ENCODE results near the gene HEXIM1.
A peak's percentile ranks its signal among the peaks of the same experiment; 100 is the strongest.
"Not testable (repeated sequence)": the region's sequence is repeated elsewhere in the genome, so short reads cannot be mapped to it uniquely, and the experiment has no call there.

HEXIM1 gene

DNA sequence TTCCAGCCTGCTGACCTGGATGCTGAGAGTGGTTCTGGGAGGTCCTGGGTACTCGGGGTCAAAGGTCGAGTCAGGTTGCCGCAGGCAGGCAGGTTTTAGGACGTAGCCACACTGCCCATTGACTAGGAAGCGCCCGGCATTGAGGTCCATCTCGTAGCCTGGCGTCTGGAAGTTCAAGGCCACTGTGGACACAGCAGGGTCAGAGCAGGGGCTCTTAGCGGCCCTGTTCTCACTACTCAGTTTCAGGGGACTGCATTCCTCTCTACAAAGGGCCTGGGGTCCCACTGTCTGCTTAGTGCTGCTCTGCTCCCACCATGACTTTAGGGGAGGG lies 34.9 kb upstream of the HEXIM1 start:
- DNase-seq (ENCODE audit: low spot score): no peak

DNA sequence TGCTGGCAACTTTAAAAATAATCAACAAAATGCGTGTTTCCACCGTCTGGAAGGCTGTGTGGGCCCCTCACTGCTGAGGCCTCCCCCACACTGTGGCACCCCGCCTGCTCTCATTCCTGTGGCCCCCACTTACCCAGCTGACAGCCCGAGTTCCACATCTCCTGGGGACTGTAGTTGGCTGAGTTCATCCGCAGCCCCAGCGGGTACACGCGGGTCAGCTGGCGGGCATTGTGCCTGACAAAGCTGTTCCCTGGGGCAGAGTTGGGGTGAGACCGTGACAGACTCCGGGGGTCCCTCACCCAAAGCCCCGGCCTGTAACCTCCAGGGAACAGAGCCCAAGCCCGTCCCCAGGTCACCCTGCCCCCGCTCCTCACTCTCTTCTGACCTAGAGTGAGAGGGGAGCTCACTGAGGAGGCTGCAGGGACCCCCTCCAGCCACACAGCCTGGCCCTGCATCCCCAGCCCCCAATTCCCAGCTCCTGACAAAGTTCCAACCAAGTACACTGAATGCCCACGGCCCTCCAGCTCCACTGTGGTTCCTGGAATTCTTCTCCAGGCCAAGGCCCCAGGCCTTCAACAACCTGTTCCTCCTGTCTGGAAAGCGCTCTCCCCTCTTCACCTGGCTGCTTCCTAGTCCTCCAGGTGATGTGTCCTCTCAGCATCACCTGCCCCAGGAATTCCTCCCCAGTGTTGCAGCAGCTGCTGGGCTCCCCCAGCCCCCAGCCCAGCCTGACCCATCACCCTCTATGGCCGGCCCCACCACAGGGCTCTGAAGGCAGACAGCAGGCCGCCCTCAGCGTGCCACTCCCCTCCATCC lies 34.0 kb upstream of the HEXIM1 start:
- DNase-seq (ENCODE audit: low spot score): no peak

DNA sequence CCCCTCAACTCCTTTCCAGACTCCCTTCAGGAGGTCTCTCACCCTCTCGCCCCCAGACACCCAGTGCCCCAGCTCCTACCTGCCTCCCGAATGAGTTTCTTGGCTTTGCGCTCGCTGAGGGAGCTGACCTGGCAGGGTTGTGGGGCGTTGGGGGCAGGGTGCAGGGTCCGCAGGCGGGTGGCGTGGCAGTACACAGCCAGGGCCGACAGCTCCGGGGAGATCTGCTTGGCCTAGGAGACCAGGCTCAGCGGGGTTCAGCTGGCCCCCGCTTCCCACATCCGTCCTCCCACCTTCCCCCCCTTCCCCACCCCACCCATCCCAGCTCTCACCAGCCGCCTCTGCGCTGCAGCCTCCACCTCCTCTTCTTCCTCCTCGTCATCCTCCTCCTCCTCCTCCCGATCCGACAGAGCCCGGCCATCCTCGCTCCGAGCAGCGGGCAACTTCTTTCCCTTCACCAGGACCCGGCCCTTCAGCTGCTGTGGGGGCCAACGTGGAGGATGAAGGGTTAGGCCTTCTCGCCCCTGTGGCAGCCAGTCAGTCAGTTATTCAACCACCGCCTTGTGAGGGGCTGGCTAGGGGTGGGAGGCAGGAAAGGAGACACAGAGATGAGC lies 33.2 kb upstream of the HEXIM1 start:
- no peak for DNase-seq (ENCODE audit: low spot score)

DNA sequence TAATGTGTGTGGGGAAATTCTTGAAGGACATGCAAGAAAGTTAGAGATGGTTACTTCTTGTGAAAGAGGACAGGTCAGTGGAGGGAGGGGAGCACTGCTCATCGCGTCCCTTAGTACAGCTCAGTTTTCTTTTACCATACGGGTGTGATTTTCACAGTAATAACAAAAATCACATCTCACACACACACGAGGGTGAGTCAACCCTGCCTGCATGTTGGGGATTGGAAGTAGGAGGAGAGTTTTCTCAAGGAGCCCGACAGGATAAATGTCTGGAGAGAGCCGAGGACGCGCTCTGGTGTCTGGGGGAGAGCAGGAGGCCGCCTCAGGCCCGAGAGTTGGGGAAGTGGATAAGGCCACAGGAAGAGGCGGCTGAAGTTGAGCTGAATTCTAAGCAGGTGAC lies 32.4 kb upstream of the HEXIM1 start:
- no peak for DNase-seq (ENCODE audit: low spot score)

DNA sequence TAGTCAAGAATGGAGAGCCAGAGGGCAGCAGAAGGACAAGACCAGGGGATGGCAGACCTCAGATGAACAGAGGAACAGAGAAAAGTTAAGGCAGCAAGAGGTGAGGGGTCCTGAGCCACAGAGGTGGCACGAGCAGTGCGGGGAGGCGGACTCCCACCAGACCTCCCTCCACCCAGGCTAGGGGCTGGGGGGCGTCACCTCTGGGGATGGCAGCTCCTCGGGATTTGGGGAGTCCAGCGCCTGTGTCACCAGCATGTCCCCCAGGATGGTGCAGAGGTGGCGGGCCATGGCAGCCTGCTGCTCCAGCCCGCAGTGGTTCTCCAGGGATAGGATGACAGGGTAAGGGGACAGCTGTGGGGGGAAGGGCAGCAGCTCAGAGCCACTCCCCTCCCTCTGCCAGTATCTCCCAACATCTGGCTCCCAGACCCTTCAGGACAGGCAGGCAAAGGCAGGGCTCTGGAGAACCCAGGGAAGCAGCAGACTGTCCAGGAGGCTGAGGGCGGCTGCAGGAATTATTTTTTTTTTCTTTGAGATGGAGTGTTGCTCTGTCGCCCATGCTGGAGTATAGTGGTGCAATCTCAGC lies 31.8 kb upstream of the HEXIM1 start:
- DNase-seq (ENCODE audit: low spot score): no peak

DNA sequence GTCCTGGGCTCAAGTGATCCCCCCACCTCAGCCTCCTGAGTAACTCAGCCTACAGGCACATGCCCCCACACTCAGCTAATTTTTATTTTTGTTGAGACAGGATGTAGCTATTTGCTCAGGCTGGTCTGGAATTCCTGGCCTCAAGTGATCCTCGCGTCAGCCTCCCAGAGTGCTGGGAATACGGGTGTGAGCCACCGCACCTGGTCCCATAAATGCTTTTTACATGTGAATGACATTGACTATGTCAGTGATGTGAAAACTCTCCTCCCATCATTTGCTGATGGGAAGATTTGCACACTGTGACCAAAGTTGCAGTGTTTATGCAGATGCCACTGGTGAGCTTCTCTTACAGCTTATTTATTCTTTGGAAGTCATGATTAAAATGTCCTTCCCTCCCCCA lies 30.9 kb upstream of the HEXIM1 start:
- DNase-seq (ENCODE audit: low spot score): no peak

DNA sequence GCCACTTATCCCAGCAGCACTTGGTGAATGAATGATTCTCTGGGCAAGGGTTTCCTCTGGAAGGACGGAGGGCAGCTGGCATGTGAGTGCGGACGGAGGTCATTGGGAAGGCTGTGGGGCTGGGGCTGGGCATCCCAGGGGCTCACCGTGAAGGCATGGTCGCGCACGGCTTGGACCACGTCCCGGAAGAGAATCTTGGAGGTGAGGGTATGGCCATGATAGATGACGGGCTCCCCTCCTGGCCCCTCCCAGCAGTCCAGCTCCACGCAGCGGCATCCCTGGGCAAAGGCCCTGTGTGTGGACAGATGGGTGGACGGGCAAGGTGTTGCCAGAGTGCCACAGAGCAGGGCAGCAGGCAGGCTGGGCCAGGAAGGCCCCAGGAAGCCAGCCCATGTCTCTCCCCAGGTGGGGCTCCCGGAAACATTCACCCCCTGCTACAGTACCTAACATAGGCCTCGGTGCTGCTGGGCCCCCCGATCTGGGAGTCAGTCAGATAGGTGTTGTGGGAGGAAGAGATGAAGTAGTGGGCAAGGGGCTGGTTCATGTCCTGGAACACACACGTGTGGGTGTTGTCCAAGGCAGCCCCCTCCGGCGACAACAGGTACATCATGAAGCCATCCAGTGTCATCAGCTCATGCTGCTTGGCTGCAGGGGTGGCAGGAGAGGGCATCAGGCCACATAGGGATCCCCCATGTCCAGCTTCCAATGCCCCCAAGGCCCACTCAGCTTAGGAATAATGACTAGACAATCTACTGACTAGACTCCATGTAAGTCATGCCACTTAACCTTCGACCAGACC lies 30.2 kb upstream of the HEXIM1 start:
- no peak for DNase-seq (ENCODE audit: low spot score)

DNA sequence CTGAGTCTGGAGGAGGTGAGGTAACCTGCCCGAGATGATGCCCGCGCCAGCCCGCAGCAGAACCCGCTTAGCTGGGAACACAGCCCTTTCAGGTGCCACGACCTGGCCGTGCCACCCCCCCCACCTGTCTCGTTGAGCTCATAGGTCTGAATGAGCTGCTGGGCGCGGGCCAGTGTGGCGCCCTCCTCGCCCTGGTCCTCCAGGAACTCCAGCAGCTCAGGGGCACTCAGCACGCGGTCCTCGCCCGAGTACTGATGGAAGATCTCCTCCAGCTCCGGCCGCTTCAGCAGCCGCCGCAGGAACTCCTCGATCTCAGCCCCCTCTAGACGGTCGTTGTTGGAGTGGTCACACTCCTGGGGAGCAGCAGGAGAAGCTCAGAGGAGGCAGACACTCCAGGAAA lies 29.6 kb upstream of the HEXIM1 start:
- DNase-seq (ENCODE audit: low spot score): no peak

DNA sequence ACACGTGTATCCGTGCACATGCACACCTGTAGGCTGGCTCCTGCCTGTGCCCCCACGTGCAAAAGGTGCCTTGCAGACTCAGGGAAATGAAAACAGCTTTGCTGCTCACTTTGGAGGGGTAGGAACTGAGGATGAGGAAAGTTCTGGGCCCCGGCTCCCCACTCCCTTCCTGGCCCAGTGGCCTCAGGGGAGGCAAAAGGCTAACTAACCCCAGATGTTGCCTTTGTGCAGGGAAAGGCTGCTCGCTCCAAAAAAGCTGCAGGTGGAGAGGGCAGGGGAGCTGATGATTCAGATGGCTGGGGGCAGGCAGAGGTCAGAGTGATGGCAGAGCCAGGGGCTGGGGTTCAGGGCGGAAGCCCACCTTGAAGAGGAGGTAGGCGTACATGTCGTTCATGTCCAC lies 28.3 kb upstream of the HEXIM1 start:
- DNase-seq (ENCODE audit: low spot score): no peak

DNA sequence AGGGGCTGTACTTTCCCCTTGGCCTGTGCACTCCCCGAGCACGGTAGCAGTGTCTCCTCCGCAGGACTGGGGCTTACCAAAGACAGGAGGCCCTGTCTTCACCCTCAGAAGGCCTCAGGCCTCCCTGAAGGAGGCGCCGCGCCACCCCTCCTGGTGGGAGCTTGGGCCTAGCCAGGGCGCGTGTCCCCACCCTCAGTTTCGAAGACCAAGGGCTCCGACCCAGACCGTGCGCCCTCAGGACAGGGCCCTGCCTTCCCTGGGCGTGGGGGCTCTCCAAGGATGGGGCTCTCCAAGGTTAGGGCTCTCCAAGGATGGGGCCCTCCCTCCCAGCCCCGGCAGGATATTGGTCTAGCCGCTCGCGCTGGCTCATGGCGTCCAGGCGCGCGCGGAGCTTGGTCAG lies 27.7 kb upstream of the HEXIM1 start:
- DNase-seq (ENCODE audit: low spot score): no peak

DNA sequence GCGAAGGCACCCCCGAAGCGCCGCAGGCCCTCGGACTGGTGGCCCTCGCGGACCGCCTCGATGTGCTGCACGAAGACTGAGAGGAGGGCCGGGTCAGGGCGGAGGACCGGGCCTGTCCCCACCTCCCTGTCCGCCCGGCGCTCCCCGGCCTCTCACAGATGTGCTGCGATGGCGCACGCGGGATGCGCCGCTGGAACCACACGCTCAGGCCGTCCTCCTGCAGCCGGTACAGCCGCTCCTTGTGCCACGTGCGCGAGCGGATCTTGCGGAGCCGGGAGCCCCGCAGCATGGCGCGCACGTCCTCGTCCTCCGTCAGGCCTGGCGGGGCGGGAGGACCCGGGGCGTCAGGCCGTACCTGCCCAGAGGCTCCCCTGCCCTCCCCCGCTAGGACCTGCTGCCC lies 27.2 kb upstream of the HEXIM1 start:
- no peak for DNase-seq (ENCODE audit: low spot score)

DNA sequence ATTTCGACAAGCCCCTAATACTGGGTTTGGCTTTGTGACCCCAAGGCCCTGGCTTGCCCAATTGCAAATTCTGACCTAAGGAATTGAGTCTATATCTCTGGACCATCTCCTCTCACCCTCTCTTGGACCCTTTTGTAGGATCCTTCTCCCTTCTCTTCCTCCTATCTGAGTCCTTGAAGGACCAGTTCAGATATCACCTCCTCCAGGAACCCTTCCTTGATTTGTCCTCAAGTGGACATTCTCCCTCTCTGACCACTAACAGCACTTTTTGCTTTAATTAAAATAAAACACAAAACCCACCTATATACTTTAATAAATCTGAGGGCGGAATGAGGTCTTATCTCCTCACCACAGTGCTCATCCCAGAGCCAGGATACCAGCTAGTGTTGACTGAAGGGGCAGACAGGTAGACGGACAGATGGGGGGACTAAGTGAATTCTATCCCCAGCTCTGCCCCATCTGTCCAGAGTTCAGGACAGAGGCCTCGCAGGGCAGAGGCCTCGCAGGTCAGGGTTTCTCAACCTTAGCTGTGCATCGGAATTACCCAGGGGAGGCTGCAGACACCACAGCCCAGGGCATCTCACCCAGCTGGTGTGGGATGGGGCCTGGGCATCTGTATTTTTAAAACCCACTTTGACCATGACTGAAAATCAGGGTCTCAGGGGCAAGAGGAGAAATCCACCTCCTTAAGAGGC lies 25.1 kb upstream of the HEXIM1 start:
- DNase-seq (ENCODE audit: low spot score): no peak

DNA sequence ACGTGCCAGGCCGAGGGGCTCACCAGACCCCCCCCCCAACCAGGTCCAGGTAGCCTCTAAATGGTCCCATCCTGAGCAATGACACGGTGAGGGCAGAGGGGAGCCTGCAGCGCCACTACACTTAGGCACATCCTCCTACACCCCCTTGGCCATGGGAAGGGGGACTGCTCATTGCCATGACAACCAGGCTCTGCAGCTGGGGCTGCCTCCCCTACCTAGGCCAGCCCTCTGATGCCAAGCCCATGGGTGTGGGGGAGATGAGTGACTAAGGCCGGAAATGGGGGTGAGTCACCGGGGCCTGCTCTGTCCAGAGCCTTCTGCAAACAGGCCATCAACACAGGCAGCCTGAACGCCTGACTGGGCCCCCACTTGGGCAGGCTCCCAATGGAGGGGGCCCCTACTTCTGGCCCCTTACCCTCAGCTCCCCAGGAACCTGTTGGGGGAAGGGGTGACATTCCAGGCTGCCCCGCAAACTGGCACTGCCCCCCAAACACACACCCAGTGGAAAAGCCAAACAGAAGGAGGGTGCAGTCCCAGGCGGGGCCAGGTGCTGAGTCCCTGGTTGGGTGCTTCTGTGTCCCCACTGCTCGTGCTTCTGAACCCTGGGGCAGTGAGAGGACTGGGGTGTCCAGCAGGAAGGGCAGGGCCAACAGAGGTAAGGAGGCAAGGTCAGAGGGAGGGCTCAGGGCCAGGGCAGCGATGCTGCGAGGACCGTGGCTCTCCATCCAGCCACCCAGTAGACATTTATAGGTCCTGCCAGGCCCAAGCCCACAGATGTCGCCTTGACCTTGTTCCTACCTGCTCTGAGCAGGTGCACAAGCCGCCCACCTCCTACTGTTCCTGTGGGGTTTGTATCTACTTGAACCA lies 24.1 kb upstream of the HEXIM1 start:
- DNase-seq (ENCODE audit: low spot score): peak; percentile 95

DNA sequence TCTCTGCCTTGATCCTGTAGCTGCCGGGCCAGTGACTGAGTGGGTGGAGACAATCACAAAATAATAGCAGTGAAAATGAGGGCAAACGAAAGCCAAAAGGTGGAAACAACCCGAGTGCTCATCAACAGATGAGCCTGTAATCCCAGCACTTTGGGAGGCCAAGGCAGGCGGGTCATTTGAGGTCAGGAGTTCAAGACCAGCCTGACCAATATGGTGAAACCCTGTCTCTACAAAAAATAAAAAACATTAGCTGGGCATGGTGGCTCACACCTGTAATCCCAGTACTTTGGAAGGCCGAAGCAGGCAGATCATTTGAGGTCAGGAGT lies 23.5 kb upstream of the HEXIM1 start:
- DNase-seq (ENCODE audit: low spot score): not testable (repeated sequence)

DNA sequence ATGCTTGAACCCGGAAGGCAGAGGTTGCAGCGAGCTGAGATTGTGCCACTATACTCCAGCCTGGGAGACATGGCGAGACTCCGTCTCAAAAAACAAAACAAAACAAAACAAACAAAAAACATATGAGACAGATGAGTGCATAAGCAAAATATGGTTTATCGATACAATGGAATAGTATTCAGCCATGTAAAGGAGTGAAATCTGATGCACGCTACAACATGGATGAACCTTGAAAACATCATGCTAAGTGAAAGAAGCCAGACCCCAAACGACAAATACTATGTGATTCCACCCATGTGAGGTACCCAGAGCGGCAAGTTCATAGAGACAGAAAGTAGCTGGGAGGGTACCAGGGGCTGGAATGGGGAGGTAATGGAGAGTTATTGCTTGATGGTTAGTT lies 22.8 kb upstream of the HEXIM1 start:
- DNase-seq (ENCODE audit: low spot score): no peak

DNA sequence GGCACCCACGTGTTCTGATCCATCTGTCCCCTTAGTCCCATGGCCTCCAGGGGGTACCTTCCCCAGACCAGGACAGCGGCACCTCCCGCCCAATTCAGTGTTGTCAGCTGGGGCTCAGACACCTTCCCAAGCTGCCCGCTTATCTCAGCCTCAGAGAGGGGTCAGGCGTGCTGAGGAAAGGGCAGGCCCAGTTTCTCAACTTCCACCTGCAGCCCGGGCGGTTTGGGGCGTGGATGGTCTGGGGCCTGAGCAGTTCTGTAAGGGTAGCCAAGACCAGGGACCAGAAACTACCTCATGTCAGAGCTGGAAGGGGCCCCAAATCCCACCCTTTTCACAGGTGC lies 21.1 kb upstream of the HEXIM1 start:
- DNase-seq (ENCODE audit: low spot score): no peak

DNA sequence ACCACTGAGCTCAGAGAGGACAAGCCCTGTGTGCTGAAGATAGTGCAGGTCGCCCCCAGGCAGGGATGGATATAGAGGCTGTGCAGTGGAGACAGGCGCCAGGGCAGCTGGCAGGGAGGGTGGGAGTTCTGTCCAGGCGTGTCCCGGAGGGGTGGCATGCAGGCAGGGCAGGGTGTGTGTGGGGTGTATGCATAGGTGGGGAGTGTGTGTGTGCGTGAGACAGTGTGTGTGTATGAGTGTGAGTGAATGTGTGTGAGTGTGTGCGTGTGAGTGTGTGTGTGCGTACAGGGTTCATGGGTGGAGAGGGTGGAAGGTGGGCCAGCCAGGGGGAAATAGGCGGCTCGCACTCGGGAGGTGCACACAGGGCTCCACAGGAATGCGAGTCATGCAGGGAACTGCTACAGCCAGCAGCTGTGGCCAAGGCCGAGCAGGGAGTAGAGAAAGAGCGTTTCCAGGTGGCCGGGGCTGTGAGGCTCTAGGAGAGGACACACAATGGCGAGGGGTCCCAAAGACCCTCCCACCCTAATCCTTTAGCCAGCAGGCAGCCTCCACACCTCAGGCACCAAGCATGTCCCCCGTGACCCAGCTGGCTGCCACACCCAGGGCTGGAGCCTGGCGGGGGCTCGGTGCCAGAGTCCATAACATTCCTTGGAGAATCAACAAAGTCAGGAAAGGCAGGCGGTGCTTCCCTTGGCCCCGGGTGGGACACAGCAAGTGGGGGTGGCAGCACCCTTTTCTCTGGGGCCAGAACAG lies 20.6 kb upstream of the HEXIM1 start:
- peak; percentile 70 for DNase-seq (ENCODE audit: low spot score)

DNA sequence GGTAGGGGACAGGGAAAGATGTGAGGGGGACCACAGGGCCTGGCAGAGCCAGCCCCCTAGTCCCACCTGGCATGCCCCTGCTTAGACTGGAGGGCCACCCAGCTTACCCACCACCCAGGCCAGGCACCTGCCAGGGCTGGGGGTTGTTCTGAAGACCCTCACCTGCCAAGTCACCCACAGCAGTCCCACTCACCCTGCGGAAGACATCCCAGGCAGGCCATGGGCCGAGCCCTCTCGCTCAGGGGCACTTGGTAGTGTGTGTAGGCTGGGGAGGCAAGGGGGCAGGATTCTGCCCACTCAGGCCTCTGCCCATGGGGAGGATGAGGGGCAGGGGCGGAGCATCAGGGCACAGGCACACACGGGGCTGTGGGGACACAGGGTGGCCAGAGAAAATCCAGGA lies 19.9 kb upstream of the HEXIM1 start:
- no peak for DNase-seq (ENCODE audit: low spot score)

DNA sequence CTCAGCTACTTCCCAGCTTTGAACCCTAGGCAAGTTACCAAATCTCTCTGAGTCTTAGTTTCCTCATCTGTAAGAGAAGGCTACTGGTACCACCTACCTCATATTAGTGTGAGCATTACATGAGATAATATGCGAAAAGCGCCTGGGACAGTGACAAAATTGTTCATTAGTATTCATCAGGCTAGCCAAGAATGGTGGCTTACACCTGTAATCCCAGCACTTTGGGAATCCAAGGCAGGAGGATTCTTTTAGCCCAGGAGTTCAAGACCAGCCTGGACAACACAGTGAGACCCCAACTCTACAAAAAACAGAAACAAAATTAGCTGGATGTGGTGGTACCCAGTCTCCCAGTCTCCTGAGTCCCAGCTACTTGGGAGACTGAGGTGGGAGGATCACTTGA lies 19.3 kb upstream of the HEXIM1 start:
- DNase-seq (ENCODE audit: low spot score): no peak

DNA sequence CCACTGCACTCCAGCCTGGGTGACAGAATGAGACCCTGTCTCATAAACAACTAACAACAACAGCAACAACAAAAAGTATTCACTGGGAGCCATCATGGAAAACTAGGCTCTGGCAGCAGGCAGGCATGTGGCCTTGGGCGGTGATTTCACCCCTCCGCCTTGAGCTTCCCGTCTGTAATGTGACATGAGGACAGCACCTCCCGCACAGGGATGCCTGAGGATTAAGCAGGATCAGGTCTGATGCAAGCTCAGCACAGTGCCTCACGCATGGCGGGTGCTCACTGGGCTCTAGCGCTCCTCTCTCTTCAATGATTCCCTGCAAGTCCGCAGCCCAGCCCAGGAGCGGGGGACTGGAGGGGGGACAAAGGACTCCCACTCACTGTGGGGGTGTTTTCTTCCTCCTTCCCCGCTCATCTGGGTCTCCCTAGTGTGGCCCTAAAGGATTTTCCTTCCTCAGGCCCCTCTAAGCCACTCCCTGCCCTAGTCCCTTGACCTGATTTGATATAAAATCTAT lies 18.8 kb upstream of the HEXIM1 start:
- peak; percentile 63 for DNase-seq (ENCODE audit: low spot score)
